NOMO-1 treated with dmso at 0.1 percent for 144 hours (cell line): ENCODE data around the gene ZMAT5.

ENCODE experiments used
- DNase-seq: peaks from one replicate; lab custom pipeline; 2025; ENCODE audit not compliant: unreplicated experiment; lab: John Stamatoyannopoulos, UW

Gene ZMAT5

GRCh38 chr22:29766632-29767170 is at the start of gene ZMAT5:
TSS of gene ZMAT5 (minus strand) at chr22:29767007. CDS start at chr22:29748544, 18,463 bp downstream.
- DNase-seq = peak; percentile 99

GRCh38 chr22:29816539-29816938 is 49.7 kb upstream of the ZMAT5 start:
- DNase-seq = no peak

- DNase-seq = no peak
Observed at GRCh38 chr22:29816128-29816527, 49.3 kb upstream of the ZMAT5 start.

GRCh38 chr22:29815580-29815979 is 48.8 kb upstream of the ZMAT5 start:
- no peak for DNase-seq

GRCh38 chr22:29814003-29814402 is 47.2 kb upstream of the ZMAT5 start:
- DNase-seq = no peak

- DNase-seq = no peak
Observed at GRCh38 chr22:29813563-29813962, 46.8 kb upstream of the ZMAT5 start.

- DNase-seq = no peak
Observed at GRCh38 chr22:29813126-29813525, 46.3 kb upstream of the ZMAT5 start.

- no peak for DNase-seq
Observed at GRCh38 chr22:29811377-29811776, 44.6 kb upstream of the ZMAT5 start.

GRCh38 chr22:29810216-29810615 is 43.4 kb upstream of the ZMAT5 start:
- no peak for DNase-seq

- no peak for DNase-seq
Observed at GRCh38 chr22:29806196-29806595, 39.4 kb upstream of the ZMAT5 start.

- no peak for DNase-seq
Observed at GRCh38 chr22:29804985-29805384, 38.2 kb upstream of the ZMAT5 start.

GRCh38 chr22:29803190-29803589 is 36.4 kb upstream of the ZMAT5 start:
- DNase-seq = no peak

- no peak for DNase-seq
Observed at GRCh38 chr22:29801796-29802195, 35.0 kb upstream of the ZMAT5 start.

GRCh38 chr22:29801153-29801552 is 34.3 kb upstream of the ZMAT5 start:
- DNase-seq = no peak

- DNase-seq = peak; percentile 83
Observed at GRCh38 chr22:29799217-29799680, 32.4 kb upstream of the ZMAT5 start.

- DNase-seq = no peak
Observed at GRCh38 chr22:29798801-29799200, 32.0 kb upstream of the ZMAT5 start.

- DNase-seq = peak; percentile 7
Observed at GRCh38 chr22:29798318-29798717, 31.5 kb upstream of the ZMAT5 start.

- DNase-seq = no peak
Observed at GRCh38 chr22:29797351-29797750, 30.5 kb upstream of the ZMAT5 start.

GRCh38 chr22:29795663-29796062 is 28.9 kb upstream of the ZMAT5 start:
- DNase-seq = no peak

GRCh38 chr22:29793396-29793795 is 26.6 kb upstream of the ZMAT5 start:
- DNase-seq = no peak

- DNase-seq = no peak
Observed at GRCh38 chr22:29790061-29790460, 23.3 kb upstream of the ZMAT5 start.

- no peak for DNase-seq
Observed at GRCh38 chr22:29788339-29789279, 21.8 kb upstream of the ZMAT5 start.
